ENCODE data around the gene AQP7.
"Not testable (repeated sequence)": the region's sequence is repeated elsewhere in the genome, so short reads cannot be mapped to it uniquely, and the experiment has no call there.

The AQP7 gene

GRCh38 chr9:33366979-33367480 is 35.3 kb downstream of the AQP7 start:
- Histone ChIP-seq H3K9ac (ENCODE audit: low read depth, low read length) (no peak overlapping the region), H3K4me1 (ENCODE audit: insufficient read depth, low read length) (no peaks in the 10 kb centered on the region), H3K4me3 (ENCODE audit: low read depth in 1 of 2, low read length in 2 of 2) (no peak overlapping the region), H3K27me3 (ENCODE audit: insufficient read depth, low read length, poor library complexity) (no peaks in the 10 kb centered on the region), H3K4me2 (ENCODE audit: insufficient read depth, low read length) (no peak overlapping the region), H2AFZ (ENCODE audit: low read depth, low read length) (no peak overlapping the region), H3K27ac (ENCODE audit: low read length) (no peak overlapping the region), H3K79me2 (ENCODE audit: insufficient read depth, low read length) (no peaks in the 10 kb centered on the region), H3K9me3 (ENCODE audit: insufficient read depth, low read length, severe bottlenecking) (no peaks in the 10 kb centered on the region), H3K36me3 (ENCODE audit: insufficient read depth, low read length) (peaks cover 56% of the 10 kb centered on the region), H4K20me1 (ENCODE audit: insufficient read depth, low read length) (no peaks in the 10 kb centered on the region)
- DNase-seq (no peak), ATAC-seq (ENCODE audit: insufficient read depth, low read depth) (no peak)
- no peak for TF ChIP-seq CTCF (IDR thresholded peaks at IDR 0.05; ENCODE audit: borderline replicate concordance, extremely low read depth, low read length, poor library complexity, severe bottlenecking)
- no peak for TF ChIP-seq EZH2 (IDR thresholded peaks at IDR 0.05; ENCODE audit: borderline replicate concordance, low read depth, low read length, severe bottlenecking)

GRCh38 chr9:33364814-33365213 is 37.6 kb downstream of the AQP7 start:
- H3K27ac ChIP-seq (ENCODE audit: low read length); H4K20me1 ChIP-seq (ENCODE audit: insufficient read depth, low read length); H3K9ac ChIP-seq (ENCODE audit: low read depth, low read length); H2AFZ ChIP-seq (ENCODE audit: low read depth, low read length); H3K4me2 ChIP-seq (ENCODE audit: insufficient read depth, low read length); H3K9me3 ChIP-seq (ENCODE audit: insufficient read depth, low read length, severe bottlenecking); ATAC-seq (ENCODE audit: insufficient read depth, low read depth); H3K79me2 ChIP-seq (ENCODE audit: insufficient read depth, low read length); H3K27me3 ChIP-seq (ENCODE audit: insufficient read depth, low read length, poor library complexity); H3K4me1 ChIP-seq (ENCODE audit: insufficient read depth, low read length); H3K4me3 ChIP-seq (ENCODE audit: low read depth in 1 of 2, low read length in 2 of 2); DNase-seq: not testable (repeated sequence)
- peaks cover 41% of the 10 kb centered on the region for H3K36me3 ChIP-seq (ENCODE audit: insufficient read depth, low read length)

GRCh38 chr9:33364127-33364526 is 38.2 kb downstream of the AQP7 start:
- no peak for TF ChIP-seq CTCF (IDR thresholded peaks at IDR 0.05; ENCODE audit: borderline replicate concordance, extremely low read depth, low read length, poor library complexity, severe bottlenecking)
- no peak for TF ChIP-seq EZH2 (IDR thresholded peaks at IDR 0.05; ENCODE audit: borderline replicate concordance, low read depth, low read length, severe bottlenecking)
- no peaks in the 10 kb centered on the region for H3K27me3 ChIP-seq (ENCODE audit: insufficient read depth, low read length, poor library complexity)
- H3K27ac ChIP-seq (ENCODE audit: low read length), result no peak overlapping the region
- H3K4me3 ChIP-seq (ENCODE audit: low read depth in 1 of 2, low read length in 2 of 2), result no peak overlapping the region
- peaks cover 40% of the 10 kb centered on the region for H3K36me3 ChIP-seq (ENCODE audit: insufficient read depth, low read length)
- DNase-seq (no peak), ATAC-seq (ENCODE audit: insufficient read depth, low read depth) (no peak)
- no peaks in the 10 kb centered on the region for H3K9me3 ChIP-seq (ENCODE audit: insufficient read depth, low read length, severe bottlenecking)
- no peaks in the 10 kb centered on the region for H3K4me1 ChIP-seq (ENCODE audit: insufficient read depth, low read length)
- no peak overlapping the region for H3K4me2 ChIP-seq (ENCODE audit: insufficient read depth, low read length)
- H2AFZ ChIP-seq (ENCODE audit: low read depth, low read length), result no peak overlapping the region
- H4K20me1 ChIP-seq (ENCODE audit: insufficient read depth, low read length), result no peaks in the 10 kb centered on the region
- no peaks in the 10 kb centered on the region for H3K79me2 ChIP-seq (ENCODE audit: insufficient read depth, low read length)
- no peak overlapping the region for H3K9ac ChIP-seq (ENCODE audit: low read depth, low read length)

- peaks cover 21% of the 10 kb centered on the region for H3K36me3 ChIP-seq (ENCODE audit: insufficient read depth, low read length)
These were observed 43.7 kb downstream of the AQP7 start for GRCh38 chr9:33358641-33359040.

More at GRCh38 chr9:33358641-33359040, 43.7 kb downstream of the AQP7 start:
- DNase-seq; H3K27me3 ChIP-seq (ENCODE audit: insufficient read depth, low read length, poor library complexity); H3K4me2 ChIP-seq (ENCODE audit: insufficient read depth, low read length); H3K4me3 ChIP-seq (ENCODE audit: low read depth in 1 of 2, low read length in 2 of 2); H3K79me2 ChIP-seq (ENCODE audit: insufficient read depth, low read length); H2AFZ ChIP-seq (ENCODE audit: low read depth, low read length); ATAC-seq (ENCODE audit: insufficient read depth, low read depth); H3K9me3 ChIP-seq (ENCODE audit: insufficient read depth, low read length, severe bottlenecking); H3K27ac ChIP-seq (ENCODE audit: low read length); H3K4me1 ChIP-seq (ENCODE audit: insufficient read depth, low read length); H4K20me1 ChIP-seq (ENCODE audit: insufficient read depth, low read length); H3K9ac ChIP-seq (ENCODE audit: low read depth, low read length): not testable (repeated sequence)
